ENCODE data around the gene SLX9. TPM values are rescaled to one million over a fixed set of nuclear protein-coding genes. Genes with fewer than 3 reads are reported as not detected.

The SLX9 gene
- total and polyA plus RNA-seq, 2 donors (not counting 1 experiment from before 2014, with no cell fraction given), result 11.7 to 15.9 TPM

GRCh38 chr21:44919111-44919912 lies 20.5 kb upstream of the SLX9 start:
- no peaks in the 10 kb centered on the region for H3K9me3 Mint-ChIP-seq (ENCODE audit: insufficient read depth)
- POLR2A ChIA-PET, result interaction anchor here (0.6 to 1.4 kb wide), 3 partner anchors 9 to 13 kb away, joined by 3 to 10 read pairs (median 6); no protein-coding TSS in a partner anchor
- Histone ChIP-seq H3K4me2 (replicated peaks; ENCODE audit: low read depth, low read length, poor library complexity, severe bottlenecking) (peak overlapping the region; percentile 90), H3K79me2 (ENCODE audit: control insufficient read depth, insufficient read depth, low read length) (peaks cover 84% of the 10 kb centered on the region), H3K27ac (ENCODE audit: low read length in 2 of 2) (peak overlapping the region; percentile 33 to 82), H3K27me3 (replicated peaks in 1 of 4; ENCODE audit: control extremely low read depth in 1 of 4, control insufficient read depth in 3 of 4, insufficient read depth in 4 of 4, low read length in 3 of 4) (no peaks in the 10 kb centered on the region), H3K9ac (ENCODE audit: low read length) (peak overlapping the region; percentile 81), H3K9me3 (ENCODE audit: control extremely low read depth in 1 of 3, control insufficient read depth in 2 of 3, insufficient read depth in 1 of 3, low read length in 2 of 3) (no peaks in the 10 kb centered on the region), H2AFZ (ENCODE audit: insufficient read depth, low read depth, low read length, poor library complexity, severe bottlenecking) (no peak overlapping the region), H3K4me3 (ENCODE audit: control extremely low read depth in 1 of 5, extremely low read depth in 1 of 5, insufficient read depth in 1 of 5, low read depth in 2 of 5, low read length in 4 of 5) (peak overlapping the region; percentile 74 to 99 (median 87)), H3K36me3 (replicated peaks in 1 of 2; ENCODE audit: control extremely low read depth in 1 of 2, control insufficient read depth in 1 of 2, extremely low read depth in 1 of 2, insufficient read depth in 2 of 2, low read length in 1 of 2) (peaks cover 0 to 27% of the 10 kb centered on the region in 2 experiments), H3K4me1 (ENCODE audit: control insufficient read depth in 2 of 2, insufficient read depth in 2 of 2, low read length in 2 of 2) (peaks cover 83 to 90% of the 10 kb centered on the region in 2 donors), H4K20me1 (ENCODE audit: control insufficient read depth, insufficient read depth, low read length, poor library complexity, severe bottlenecking) (peaks cover 27% of the 10 kb centered on the region)
- intact Hi-C loops (cut with micrococcal nuclease), result no loop called here
- peak overlapping the region; percentile 96 for H3K4me3 Mint-ChIP-seq
- H3K4me1 Mint-ChIP-seq, result peaks cover 78% of the 10 kb centered on the region
- H3K27me3 Mint-ChIP-seq, result no peaks in the 10 kb centered on the region
- no peak for TF ChIP-seq EZH2 (IDR thresholded peaks at IDR 0.05; ENCODE audit: borderline replicate concordance, insufficient read depth, low read depth, low read length, poor library complexity, severe bottlenecking)
- no peak for ATAC-seq (ENCODE audit: low read depth)
- peak overlapping the region; percentile 89 for H3K27ac Mint-ChIP-seq
- CTCF ChIA-PET, result interaction anchor here (0.6 to 10.1 kb wide), 8 partner anchors 8 to 438 kb away, joined by 3 to 108 read pairs (median 4); no protein-coding TSS in a partner anchor
- no peak for DNase-seq
- WGBS (ENCODE audit: insufficient coverage), result 49% methylated on average over 8 of the region's 26 CpGs

- no peak for DNase-seq
- peak overlapping the region; percentile 90 for H3K4me2 ChIP-seq (replicated peaks; ENCODE audit: low read depth, low read length, poor library complexity, severe bottlenecking)
- peak overlapping the region; percentile 82 to 87 for H3K27ac ChIP-seq (ENCODE audit: low read length in 2 of 2)
- peak overlapping the region; percentile 81 for H3K9ac ChIP-seq (ENCODE audit: low read length)
- intact Hi-C loops (cut with micrococcal nuclease), result no loop called here
- ChIA-PET POLR2A (interaction anchor here (0.6 to 1.4 kb wide), 4 partner anchors 8 to 197 kb away, joined by 3 to 10 read pairs (median 8); no protein-coding TSS in a partner anchor), CTCF (interaction anchor here (0.6 to 10.1 kb wide), 13 partner anchors 9 to 439 kb away, joined by 3 to 108 read pairs (median 5); partner anchors contain the start of gene UBE2G2)
- Mint-ChIP-seq H3K9me3 (ENCODE audit: insufficient read depth) (no peaks in the 10 kb centered on the region), H3K27me3 (no peaks in the 10 kb centered on the region), H3K27ac (peak overlapping the region; percentile 89), H3K4me3 (peak overlapping the region; percentile 96), H3K4me1 (peaks cover 82% of the 10 kb centered on the region)
- peak overlapping the region; percentile 51 for H2AFZ ChIP-seq (ENCODE audit: insufficient read depth, low read depth, low read length, poor library complexity, severe bottlenecking)
- H3K4me1 ChIP-seq (ENCODE audit: control insufficient read depth in 2 of 2, insufficient read depth in 2 of 2, low read length in 2 of 2), result peaks cover 82 to 90% of the 10 kb centered on the region in 2 donors
- 24% methylated on average over 27 of the region's 28 CpGs for WGBS (ENCODE audit: insufficient coverage)
- peaks cover 27% of the 10 kb centered on the region for H4K20me1 ChIP-seq (ENCODE audit: control insufficient read depth, insufficient read depth, low read length, poor library complexity, severe bottlenecking)
- peak; percentile 14 for ATAC-seq (ENCODE audit: low read depth)
- H3K27me3 ChIP-seq (replicated peaks in 1 of 4; ENCODE audit: control extremely low read depth in 1 of 4, control insufficient read depth in 3 of 4, insufficient read depth in 4 of 4, low read length in 3 of 4), result no peaks in the 10 kb centered on the region
- peak overlapping the region; percentile 74 to 99 (median 87) for H3K4me3 ChIP-seq (ENCODE audit: control extremely low read depth in 1 of 5, extremely low read depth in 1 of 5, insufficient read depth in 1 of 5, low read depth in 2 of 5, low read length in 4 of 5)
- H3K36me3 ChIP-seq (replicated peaks in 1 of 2; ENCODE audit: control extremely low read depth in 1 of 2, control insufficient read depth in 1 of 2, extremely low read depth in 1 of 2, insufficient read depth in 2 of 2, low read length in 1 of 2), result peaks cover 0 to 27% of the 10 kb centered on the region in 2 experiments
- no peak for TF ChIP-seq EZH2 (IDR thresholded peaks at IDR 0.05; ENCODE audit: borderline replicate concordance, insufficient read depth, low read depth, low read length, poor library complexity, severe bottlenecking)
- TF ChIP-seq CTCF (IDR thresholded peaks at IDR 0.05), result no peak
- no peaks in the 10 kb centered on the region for H3K9me3 ChIP-seq (ENCODE audit: control extremely low read depth in 1 of 3, control insufficient read depth in 2 of 3, insufficient read depth in 1 of 3, low read length in 2 of 3)
- peaks cover 76% of the 10 kb centered on the region for H3K79me2 ChIP-seq (ENCODE audit: control insufficient read depth, insufficient read depth, low read length)
Observed at GRCh38 chr21:44919913-44920693, 19.7 kb upstream of the SLX9 start.
